Neural cell (in vitro differentiated cells): ENCODE measurements around the gene MFN1. TPM values are rescaled to one million over a fixed set of nuclear protein-coding genes. Genes with fewer than 3 reads are reported as not detected.

ENCODE experiments used
- H2AFZ ChIP-seq: fragments of 200-600, 300-800 bp; sonication (generic), shearing (Covaris generic); 2 replicates; pipeline ENCODE4 v1.6.0; 2014; ENCODE audit warnings: low read depth, mild to moderate bottlenecking, antibody characterized with exemption, low read length, moderate library complexity
- H3F3A ChIP-seq: fragments of 200-600 bp; shearing (Covaris generic); 2 replicates; pipeline ENCODE4 v1.6.1; 2016; ENCODE audit warnings: mild to moderate bottlenecking, moderate library complexity, mixed read lengths, antibody characterized with exemption, low read length; ENCODE audit not compliant: insufficient read depth, poor library complexity, severe bottlenecking
- H3K27ac ChIP-seq: fragments of 200-600, 300-800 bp; sonication (generic), shearing (Covaris generic); 2 replicates; pipeline ENCODE4 v1.5.1; 2014; ENCODE audit warnings: mild to moderate bottlenecking, low read length, moderate library complexity
- H3K27me3 ChIP-seq: fragments of 300-800, 200-600 bp; sonication (generic), shearing (Covaris generic); 2 replicates; pipeline ENCODE4 v1.6.0; 2014; ENCODE audit warnings: mild to moderate bottlenecking, low read depth, low read length, moderate library complexity; ENCODE audit not compliant: insufficient read depth
- H3K36me3 ChIP-seq: fragments of 300-800, 200-600 bp; sonication (generic), shearing (Covaris generic); 2 replicates; pipeline ENCODE4 v1.5.1; 2014; ENCODE audit warnings: mild to moderate bottlenecking, antibody characterized with exemption, low read length, moderate library complexity; ENCODE audit not compliant: insufficient read depth
- H3K4me2 ChIP-seq: fragments of 300-800, 200-600 bp; sonication (generic), shearing (Covaris generic); 2 replicates; pipeline ENCODE4 v1.6.0; 2014; ENCODE audit warnings: mild to moderate bottlenecking, low read length
- H3K4me3 ChIP-seq: fragments of 300-800, 200-600 bp; sonication (generic), shearing (Covaris generic); 2 replicates; pipeline ENCODE4 v1.5.1; 2014; ENCODE audit warnings: mild to moderate bottlenecking, low read length, moderate library complexity
- H3K79me2 ChIP-seq: fragments of 200-600 bp; shearing (Covaris generic); replicated peaks from 2 replicates; pipeline ENCODE4 v1.6.0; 2014; ENCODE audit warnings: mild to moderate bottlenecking, low read length, moderate library complexity; ENCODE audit not compliant: insufficient read depth
- H3K9ac ChIP-seq: fragments of 300-800, 200-600 bp; sonication (generic), shearing (Covaris generic); 2 replicates; pipeline ENCODE4 v1.6.1; 2016; ENCODE audit warnings: mild to moderate bottlenecking, low read length, mixed read lengths
- H3K9me2 ChIP-seq: fragments of 200-600 bp; shearing (Covaris generic); 2 replicates; pipeline ENCODE4 v1.6.1; 2016; ENCODE audit warnings: mild to moderate bottlenecking, low read length, mixed read lengths; ENCODE audit not compliant: insufficient read depth
- H3K9me3 ChIP-seq: fragments of 200-600, 300-800 bp; sonication (generic), shearing (Covaris generic); 2 replicates; pipeline ENCODE4 v1.6.1; 2016; ENCODE audit warnings: mild to moderate bottlenecking, mixed run types, low read length, moderate library complexity, mixed read lengths
- H4K20me1 ChIP-seq: fragments of 200-600 bp; shearing (Covaris generic); 2 replicates; pipeline ENCODE4 v1.6.1; 2016; ENCODE audit warnings: mild to moderate bottlenecking, mixed run types; ENCODE audit not compliant: insufficient read depth
- CTCF ChIP-seq: fragments of 450-650 bp; IDR thresholded peaks from 2 replicates; pipeline ENCODE4 v1.5.1; 2014; ENCODE audit warnings: antibody characterized with exemption, mild to moderate bottlenecking, moderate library complexity; ENCODE audit not compliant: poor library complexity, severe bottlenecking
- EP300 ChIP-seq: fragments of 450-650 bp; conservative IDR thresholded peaks from 2 replicates; pipeline ENCODE4 v1.6.1; 2014; ENCODE audit warnings: antibody characterized with exemption, mild to moderate bottlenecking, moderate library complexity; ENCODE audit not compliant: poor library complexity, severe bottlenecking
- EZH2 ChIP-seq: fragments of 200-600, 300-800 bp; shearing (Covaris generic), sonication (generic); IDR thresholded peaks from 2 replicates; pipeline ENCODE4 v1.6.1; 2014; ENCODE audit warnings: antibody characterized with exemption, low read length, borderline replicate concordance, mild to moderate bottlenecking; ENCODE audit not compliant: insufficient read depth, poor library complexity, severe bottlenecking
- MXI1 ChIP-seq: fragments of 450-650 bp; conservative IDR thresholded peaks from 2 replicates; pipeline ENCODE4 v1.6.1; 2014; ENCODE audit warnings: antibody characterized with exemption, mild to moderate bottlenecking; ENCODE audit not compliant: poor library complexity, severe bottlenecking
- POLR2AphosphoS5 ChIP-seq: IDR thresholded peaks from 2 replicates; pipeline ENCODE4 v1.6.1; 2012
- RAD21 ChIP-seq: fragments of 450-650 bp; conservative IDR thresholded peaks from 2 replicates; pipeline ENCODE4 v1.6.1; 2014; ENCODE audit warnings: antibody characterized with exemption, mild to moderate bottlenecking, moderate library complexity
- REST ChIP-seq: IDR thresholded peaks from 2 replicates; pipeline ENCODE4 v1.6.1; 2012; ENCODE audit warnings: borderline replicate concordance
- SMC3 ChIP-seq: fragments of 450-650 bp; conservative IDR thresholded peaks from 2 replicates; pipeline ENCODE4 v1.6.1; 2014; ENCODE audit warnings: antibody characterized with exemption, mild to moderate bottlenecking, moderate library complexity; ENCODE audit not compliant: poor library complexity
- TAF1 ChIP-seq: IDR thresholded peaks from 2 replicates; pipeline ENCODE4 v1.6.1; 2012; ENCODE audit warnings: low read depth
- polyA plus RNA-seq: library from polyadenylated mRNA; depleted of rRNA; stranded (reverse); fragments of >200 nt; gene quantifications from 2 replicates; pipeline ENCODE4 v1.2.3, GENCODE V29; 2014

Gene MFN1
- polyA plus RNA-seq, 1 donor from 2014 or later: 78.8 TPM

GRCh38 chr3:179421500-179421899 is 74.0 kb downstream of the MFN1 start (continued):
- no peak for TF ChIP-seq TAF1

- no peaks in the 10 kb centered on the region for H3K27me3 ChIP-seq
- no peak overlapping the region for H2AFZ ChIP-seq
- TF ChIP-seq SMC3 (no peak), EP300 (no peak), RAD21 (no peak), MXI1 (no peak), EZH2 (no peak), TAF1 (no peak), POLR2AphosphoS5 (no peak), CTCF (no peak), REST (no peak)
- H3K36me3 ChIP-seq: no peaks in the 10 kb centered on the region
- no peak overlapping the region for H3K9ac ChIP-seq
- no peaks in the 10 kb centered on the region for H3F3A ChIP-seq
- H3K4me3 ChIP-seq: no peak overlapping the region
- H3K9me2 ChIP-seq: no peaks in the 10 kb centered on the region
- H3K27ac ChIP-seq: no peak overlapping the region
- H3K4me2 ChIP-seq: no peak overlapping the region
- no peaks in the 10 kb centered on the region for H3K9me3 ChIP-seq
- no peaks in the 10 kb centered on the region for H3K79me2 ChIP-seq
- H4K20me1 ChIP-seq: no peaks in the 10 kb centered on the region
Observed at GRCh38 chr3:179425075-179425474, 77.6 kb downstream of the MFN1 start.

GRCh38 chr3:179428876-179429548 is 81.5 kb downstream of the MFN1 start:
- Histone ChIP-seq H3K9me2 (no peaks in the 10 kb centered on the region), H4K20me1 (no peaks in the 10 kb centered on the region), H3K27ac (no peak overlapping the region), H3K4me2 (no peak overlapping the region), H3K9ac (no peak overlapping the region), H3F3A (no peaks in the 10 kb centered on the region), H3K36me3 (no peaks in the 10 kb centered on the region), H3K4me3 (no peak overlapping the region), H3K9me3 (no peaks in the 10 kb centered on the region), H3K79me2 (no peaks in the 10 kb centered on the region), H3K27me3 (no peaks in the 10 kb centered on the region), H2AFZ (no peak overlapping the region)
- TF ChIP-seq MXI1: no peak
- no peak for TF ChIP-seq REST
- TF ChIP-seq EP300: no peak
